H1 (cell line): Measurements from ENCODE around the gene HSCB. TPM values are rescaled to one million over a fixed set of nuclear protein-coding genes. Genes with fewer than 3 reads are reported as not detected.

Experiments used
- CTCF ChIA-PET: fragments of 300-600 bp; sonication (Branson Sonifier 250); formaldehyde crosslinking; loops from one replicate; lab custom pipeline; 2021; ENCODE audit not compliant: partially characterized antibody; lab: Charles Lee
- POLR2A ChIA-PET: fragments of 300-600 bp; sonication (Branson Sonifier 250); formaldehyde crosslinking; loops from one replicate; lab custom pipeline; 2021; ENCODE audit warnings: inconsistent platforms; ENCODE audit not compliant: partially characterized antibody; lab: Charles Lee
- DNase-seq, 2 experiments: peaks; one replicate each; pipeline versions ENCODE4 v3.0.0 to v3.0.0-alpha.2; 2010 to 2022; ENCODE audit warnings: low spot score in 2 of 2, low read depth in 1 of 2, mixed read lengths in 1 of 2
- FAIRE-seq: peaks from 2 replicates; lab custom pipeline; 2011; peaks lifted over from hg19 to GRCh38; lab: Jason Lieb, UNC
- H2AFZ ChIP-seq: 2 replicates; pipeline ENCODE4 v1.8.1; 2012; ENCODE audit warnings: low read length, inconsistent platforms
- H2AK5ac ChIP-seq: 2 replicates; pipeline ENCODE4 v1.6.1; 2013; ENCODE audit warnings: low read depth, low read length
- H2BK120ac ChIP-seq: replicated peaks from 2 replicates; pipeline ENCODE3; 2013; ENCODE audit warnings: low read depth, low read length, inconsistent platforms
- H2BK12ac ChIP-seq: 2 replicates; pipeline ENCODE4 v1.6.1; 2013; ENCODE audit warnings: low read depth, low read length
- H2BK15ac ChIP-seq: 2 replicates; pipeline ENCODE4 v1.6.1; 2013; ENCODE audit warnings: low read length
- H2BK20ac ChIP-seq: 2 replicates; pipeline ENCODE4 v1.6.1; 2013; ENCODE audit warnings: low read length
- H2BK5ac ChIP-seq: 2 replicates; pipeline ENCODE4 v1.6.1; 2013; ENCODE audit warnings: low read depth, low read length
- H3K14ac ChIP-seq: 2 replicates; pipeline ENCODE4 v1.6.1; 2013; ENCODE audit warnings: inconsistent platforms; ENCODE audit not compliant: insufficient read length
- H3K18ac ChIP-seq: 2 replicates; pipeline ENCODE4 v1.6.1; 2013; ENCODE audit warnings: low read length; ENCODE audit errors: extremely low read depth
- H3K23ac ChIP-seq: 2 replicates; pipeline ENCODE4 v1.6.1; 2013; ENCODE audit warnings: inconsistent platforms; ENCODE audit not compliant: insufficient read length
- H3K23me2 ChIP-seq: 2 replicates; pipeline ENCODE4 v1.6.1; 2013; ENCODE audit warnings: low read depth, low read length
- H3K27ac ChIP-seq: 2 replicates; pipeline ENCODE4 v1.6.1; 2011; ENCODE audit warnings: low read depth, low read length, inconsistent platforms
- H3K27me3 ChIP-seq, 4 experiments: replicated peaks in 1 of 4; 1 replicate in 1 of 4; 2 replicates in 3 of 4; pipeline versions ENCODE4 v1.6.1 to v1.8.1; 2011 to 2013; ENCODE audit warnings: low read length in 3 of 4, mild to moderate bottlenecking in 3 of 4, inconsistent platforms in 2 of 4, mixed read lengths in 2 of 4, moderate library complexity in 1 of 4; ENCODE audit not compliant: control insufficient read depth in 3 of 4, insufficient read depth in 3 of 4; ENCODE audit errors: extremely low read depth in 1 of 4
- H3K36me3 ChIP-seq, 4 experiments: 2 replicates each; pipeline versions ENCODE4 v1.6.1 to v1.8.1; 2011 to 2013; ENCODE audit warnings: mild to moderate bottlenecking in 4 of 4, low read length in 3 of 4, moderate library complexity in 2 of 4, control low read depth in 1 of 4, inconsistent platforms in 1 of 4; ENCODE audit not compliant: insufficient read depth in 4 of 4, control insufficient read depth in 2 of 4
- H3K4ac ChIP-seq: replicated peaks from 2 replicates; pipeline ENCODE3; 2013; ENCODE audit warnings: low read length, low read depth, mixed read lengths, inconsistent platforms; ENCODE audit not compliant: insufficient read length
- H3K4me1 ChIP-seq, 4 experiments: replicated peaks in 1 of 4; 1 replicate in 1 of 4; 2 replicates in 3 of 4; pipeline versions ENCODE4 v1.6.1 to v1.8.1; 2011 to 2013; ENCODE audit warnings: low read length in 3 of 4, inconsistent platforms in 2 of 4, mixed read lengths in 1 of 4; ENCODE audit not compliant: insufficient read depth in 4 of 4, control insufficient read depth in 3 of 4
- H3K4me2 ChIP-seq, 2 experiments: 2 replicates each; pipeline versions ENCODE4 v1.6.1 to v1.8.1; 2011 to 2013; ENCODE audit warnings: low read depth in 2 of 2, low read length in 2 of 2, control low read depth in 1 of 2, inconsistent platforms in 1 of 2, mild to moderate bottlenecking in 1 of 2; ENCODE audit not compliant: insufficient read depth in 1 of 2
- H3K4me3 ChIP-seq, 4 experiments: fragments of 200-600, 300-600 bp in 1 of 4; sonication (generic), shearing (Covaris generic), sonication (Bioruptor Twin) in 1 of 4; 2 replicates each; pipeline versions ENCODE4 v1.5.1 to v1.8.1; 2011 to 2016; ENCODE audit warnings: low read length in 4 of 4, low read depth in 3 of 4, control low read depth in 2 of 4, inconsistent platforms in 2 of 4, mild to moderate bottlenecking in 2 of 4, mixed read lengths in 1 of 4, moderate library complexity in 1 of 4; ENCODE audit not compliant: insufficient read depth in 2 of 4; ENCODE audit errors: extremely low read depth in 1 of 4
- H3K56ac ChIP-seq: replicated peaks from 2 replicates; pipeline ENCODE3; 2013; ENCODE audit warnings: low read depth, mild to moderate bottlenecking, mixed read lengths, low read length, inconsistent platforms; ENCODE audit not compliant: insufficient read length
- H3K79me1 ChIP-seq: 2 replicates; pipeline ENCODE4 v1.6.1; 2013; ENCODE audit warnings: low read depth, low read length, control low read depth
- H3K79me2 ChIP-seq, 2 experiments: 2 replicates each; pipeline versions ENCODE4 v1.6.1 to v1.8.1; 2012 to 2013; ENCODE audit warnings: low read length in 2 of 2, mild to moderate bottlenecking in 2 of 2, inconsistent platforms in 1 of 2; ENCODE audit not compliant: insufficient read depth in 2 of 2, control insufficient read depth in 1 of 2
- H3K9ac ChIP-seq, 4 experiments: replicated peaks in 1 of 4; 1 replicate in 1 of 4; 2 replicates in 3 of 4; pipeline versions ENCODE4 v1.6.1 to v1.8.1; 2011 to 2013; ENCODE audit warnings: low read depth in 3 of 4, low read length in 3 of 4, control low read depth in 2 of 4, mild to moderate bottlenecking in 2 of 4, moderate library complexity in 2 of 4, inconsistent platforms in 1 of 4; ENCODE audit errors: extremely low read depth in 1 of 4
- H3K9me3 ChIP-seq, 2 experiments: 2 replicates each; pipeline versions ENCODE4 v1.6.1 to v1.8.1; 2012 to 2013; ENCODE audit warnings: mild to moderate bottlenecking in 2 of 2, moderate library complexity in 2 of 2, control low read depth in 1 of 2, inconsistent platforms in 1 of 2, low read depth in 1 of 2, low read length in 1 of 2, mixed read lengths in 1 of 2; ENCODE audit not compliant: insufficient read depth in 2 of 2
- H4K20me1 ChIP-seq, 2 experiments: replicated peaks in 1 of 2; 2 replicates each; pipeline versions ENCODE3 to v1.8.1; 2011 to 2013; ENCODE audit warnings: inconsistent platforms in 2 of 2, low read length in 2 of 2, mild to moderate bottlenecking in 1 of 2; ENCODE audit not compliant: insufficient read depth in 2 of 2, control insufficient read depth in 1 of 2
- H4K5ac ChIP-seq: 2 replicates; pipeline ENCODE4 v1.6.1; 2013; ENCODE audit warnings: low read length, low read depth, mixed read lengths, inconsistent platforms; ENCODE audit not compliant: insufficient read length
- H4K8ac ChIP-seq: 2 replicates; pipeline ENCODE4 v1.8.0; 2013; ENCODE audit warnings: mild to moderate bottlenecking, moderate library complexity, low read length, inconsistent platforms; ENCODE audit not compliant: insufficient read depth; ENCODE audit errors: extremely low read depth
- H4K91ac ChIP-seq: replicated peaks from 2 replicates; pipeline ENCODE3; 2013; ENCODE audit warnings: low read length, mixed read lengths, inconsistent platforms; ENCODE audit not compliant: insufficient read length
- ASH2L ChIP-seq: fragments of 200-600, 300-600 bp; sonication (generic); IDR thresholded peaks from one replicate; pipeline ENCODE4 v1.7.1; 2017; ENCODE audit warnings: low read length
- CEBPB ChIP-seq: IDR thresholded peaks from 2 replicates; pipeline ENCODE4 v1.6.1; 2012; ENCODE audit warnings: low read depth, low read length
- CREB1 ChIP-seq: IDR thresholded peaks from 2 replicates; pipeline ENCODE4 v1.6.1; 2012; ENCODE audit warnings: inconsistent platforms
- E2F6 ChIP-seq: IDR thresholded peaks from 2 replicates; pipeline ENCODE4 v1.6.1; 2012; ENCODE audit warnings: inconsistent platforms
- EGR1 ChIP-seq: IDR thresholded peaks from 2 replicates; pipeline ENCODE4 v1.6.1; 2011; ENCODE audit warnings: low read depth, low read length, borderline replicate concordance
- EZH2 ChIP-seq: fragments of 200-600 bp; sonication (generic); IDR thresholded peaks from 2 replicates; pipeline ENCODE4 v1.7.1; 2012; ENCODE audit warnings: low read depth, mild to moderate bottlenecking, moderate library complexity, low read length, inconsistent platforms; ENCODE audit not compliant: severe bottlenecking
- KDM5A ChIP-seq: fragments of 200-600 bp; IDR thresholded peaks from 2 replicates; pipeline ENCODE4 v1.7.1; 2012; ENCODE audit warnings: mild to moderate bottlenecking, low read length, inconsistent platforms, mixed read lengths
- SP1 ChIP-seq: IDR thresholded peaks from 2 replicates; pipeline ENCODE4 v1.6.1; 2011; ENCODE audit warnings: low read depth, low read length
- WGBS, 2 experiments: shearing (Covaris generic) in 1 of 2; methylation state at CpG; one replicate each; pipeline versions ENCODE4 v1.1.6 to v1.1.7; 2013 to 2015; ENCODE audit warnings: low lambda C conversion rate in 2 of 2, mixed read lengths in 2 of 2, inconsistent platforms in 1 of 2, low coverage in 1 of 2, missing lambda C conversion rate in 1 of 2; ENCODE audit not compliant: insufficient replicate concordance in 2 of 2, insufficient coverage in 1 of 2, insufficient read length in 1 of 2; ENCODE audit errors: extremely low coverage in 1 of 2, missing lambda C conversion rate in 1 of 2; 5-methylcytosine and 5-hydroxymethylcytosine counted together
- polyA plus RNA-seq, 7 experiments: library from polyadenylated mRNA; depleted of rRNA in 3 of 7; stranded (reverse) in 5 of 7; unstranded in 2 of 7; fragments of >200 nt in 5 of 7; fragments of 200-250 nt in 2 of 7; gene quantifications; 1 replicate in 5 of 7; 2 replicates in 1 of 7; 4 replicates in 1 of 7; pipeline versions ENCODE4 v1.2.1 to v1.2.3, GENCODE V29; 2011 to 2013; ENCODE audit warnings: missing spikeins in 2 of 7, mixed read lengths in 2 of 7
- total RNA-seq: library from RNA; stranded (reverse); fragmentation: NEBNext Ultra II Directional; extraction: Animal tissue kit (Norgen Biotek cat#: 25700); gene quantifications from 2 replicates; pipeline ENCODE4 v1.2.1, GENCODE V29; 2021
- TF ChIP-seq, protein P1 (sequence below): IDR thresholded peaks from 2 replicates; pipeline ENCODE4 v1.6.1; 2012; ENCODE audit warnings: low read length, inconsistent platforms
- TF ChIP-seq, protein P2 (sequence below), 3 experiments: IDR thresholded peaks; 1 replicate in 2 of 3; 2 replicates in 1 of 3; pipeline versions ENCODE4 v1.5.1 to v1.6.1; 2011; ENCODE audit warnings: low read length in 3 of 3, mild to moderate bottlenecking in 3 of 3, inconsistent platforms in 2 of 3, low read depth in 1 of 3, moderate library complexity in 1 of 3; ENCODE audit not compliant: insufficient read depth in 1 of 3; ENCODE audit errors: control extremely low read depth in 1 of 3

The HSCB gene
- total and polyA plus RNA-seq, 2 of the 8 experiments (the other 6 are each of a cell fraction or from before 2014, with no cell fraction given): 14.7 to 16.6 TPM

DNA sequence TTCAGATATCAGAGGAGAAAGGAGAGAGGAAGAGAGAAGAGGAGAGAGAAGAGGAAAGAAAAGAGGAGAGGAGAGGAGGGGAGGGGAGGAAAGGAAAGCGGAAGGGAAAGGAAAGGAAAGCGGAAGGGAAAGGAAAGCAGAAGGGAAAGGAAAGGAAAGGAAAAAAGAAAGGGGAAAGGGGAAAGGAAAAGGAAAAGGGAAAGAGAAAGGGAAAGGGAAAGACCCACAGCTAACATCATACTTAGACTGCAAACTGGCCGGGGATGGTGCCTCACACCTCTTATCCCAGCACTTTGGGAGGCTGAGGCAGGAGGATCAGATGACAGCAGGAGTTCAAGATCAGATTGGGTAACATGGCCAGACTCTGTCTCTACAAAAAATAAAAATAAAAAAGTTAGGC lies 11.7 kb upstream of the HSCB start:
- no peak for FAIRE-seq
- Histone ChIP-seq H3K79me2 (peaks cover 0 to 25% of the 10 kb centered on the region in 2 experiments; a peak in 2 of 4 replicates), H3K23ac (no peak overlapping the region), H2AK5ac (no peak overlapping the region), H4K5ac (no peak overlapping the region), H2BK20ac (no peak overlapping the region), H3K56ac (no peak overlapping the region), H3K9me3 (no peaks in the 10 kb centered on the region), H2AFZ (no peak overlapping the region), H4K20me1 (no peaks in the 10 kb centered on the region), H3K27me3 (no peaks in the 10 kb centered on the region), H3K18ac (no peak overlapping the region), H2BK5ac (no peak overlapping the region), H3K79me1 (no peaks in the 10 kb centered on the region; the same call in 1 of the 2 replicates), H2BK12ac (no peak overlapping the region), H3K9ac (no peak overlapping the region), H3K23me2 (no peaks in the 10 kb centered on the region), H3K4me2 (no peak overlapping the region), H3K4me3 (no peak overlapping the region), H3K14ac (no peak overlapping the region), H3K4ac (no peak overlapping the region), H2BK15ac (no peak overlapping the region), H4K8ac (no peak overlapping the region), H2BK120ac (no peak overlapping the region), H3K36me3 (peaks cover 0 to 22% (median 16%) of the 10 kb centered on the region in 4 experiments; a peak in 7 of 8 replicates), H4K91ac (no peak overlapping the region), H3K4me1 (no peaks in the 10 kb centered on the region), H3K27ac (no peak overlapping the region)
- ChIA-PET POLR2A (interaction anchor here (0.9 to 1.3 kb wide), 4 partner anchors 8 to 69 kb away, joined by 3 to 4 read pairs (median 3); no protein-coding TSS in a partner anchor), CTCF (interaction anchor here (1.4 kb wide), 1 partner anchor 130 kb away, joined by 5 read pairs; no protein-coding TSS in a partner anchor)
- 0 to 41% methylated on average over 2 to 3 of the region's 3 CpGs for WGBS, 2 experiments
- no peak for DNase-seq
- TF ChIP-seq SP1 (no peak), EZH2 (no peak), CEBPB (no peak), CREB1 (no peak), ASH2L (no peak), KDM5A (no peak), E2F6 (no peak), EGR1 (no peak)
- TF ChIP-seq, protein P1, sequence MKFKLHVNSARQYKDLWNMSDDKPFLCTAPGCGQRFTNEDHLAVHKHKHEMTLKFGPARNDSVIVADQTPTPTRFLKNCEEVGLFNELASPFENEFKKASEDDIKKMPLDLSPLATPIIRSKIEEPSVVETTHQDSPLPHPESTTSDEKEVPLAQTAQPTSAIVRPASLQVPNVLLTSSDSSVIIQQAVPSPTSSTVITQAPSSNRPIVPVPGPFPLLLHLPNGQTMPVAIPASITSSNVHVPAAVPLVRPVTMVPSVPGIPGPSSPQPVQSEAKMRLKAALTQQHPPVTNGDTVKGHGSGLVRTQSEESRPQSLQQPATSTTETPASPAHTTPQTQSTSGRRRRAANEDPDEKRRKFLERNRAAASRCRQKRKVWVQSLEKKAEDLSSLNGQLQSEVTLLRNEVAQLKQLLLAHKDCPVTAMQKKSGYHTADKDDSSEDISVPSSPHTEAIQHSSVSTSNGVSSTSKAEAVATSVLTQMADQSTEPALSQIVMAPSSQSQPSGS: no peak
- TF ChIP-seq, protein P2, sequence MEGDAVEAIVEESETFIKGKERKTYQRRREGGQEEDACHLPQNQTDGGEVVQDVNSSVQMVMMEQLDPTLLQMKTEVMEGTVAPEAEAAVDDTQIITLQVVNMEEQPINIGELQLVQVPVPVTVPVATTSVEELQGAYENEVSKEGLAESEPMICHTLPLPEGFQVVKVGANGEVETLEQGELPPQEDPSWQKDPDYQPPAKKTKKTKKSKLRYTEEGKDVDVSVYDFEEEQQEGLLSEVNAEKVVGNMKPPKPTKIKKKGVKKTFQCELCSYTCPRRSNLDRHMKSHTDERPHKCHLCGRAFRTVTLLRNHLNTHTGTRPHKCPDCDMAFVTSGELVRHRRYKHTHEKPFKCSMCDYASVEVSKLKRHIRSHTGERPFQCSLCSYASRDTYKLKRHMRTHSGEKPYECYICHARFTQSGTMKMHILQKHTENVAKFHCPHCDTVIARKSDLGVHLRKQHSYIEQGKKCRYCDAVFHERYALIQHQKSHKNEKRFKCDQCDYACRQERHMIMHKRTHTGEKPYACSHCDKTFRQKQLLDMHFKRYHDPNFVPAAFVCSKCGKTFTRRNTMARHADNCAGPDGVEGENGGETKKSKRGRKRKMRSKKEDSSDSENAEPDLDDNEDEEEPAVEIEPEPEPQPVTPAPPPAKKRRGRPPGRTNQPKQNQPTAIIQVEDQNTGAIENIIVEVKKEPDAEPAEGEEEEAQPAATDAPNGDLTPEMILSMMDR (IDR thresholded peaks at IDR 0.05; ENCODE audit: control extremely low read depth in 1 of 3, insufficient read depth in 1 of 3, low read depth in 1 of 3, low read length in 3 of 3): no peak
